ENCODE results near the gene DCAF5. TPM values are rescaled to one million over a fixed set of nuclear protein-coding genes. Genes with fewer than 3 reads are reported as not detected.

DCAF5 gene
- total and polyA plus RNA-seq, 2 of the 8 experiments (the other 6 are each of a cell fraction or from before 2014, with no cell fraction given): 24.3 to 31.0 TPM

GRCh38 chr14:69084023-69084422, 68.9 kb downstream of the DCAF5 start:
- H3K23ac ChIP-seq (ENCODE audit: insufficient read length): no peak overlapping the region
- WGBS, 2 experiments (ENCODE audit: extremely low coverage in 1 of 2, insufficient coverage in 1 of 2, insufficient read length in 1 of 2, insufficient replicate concordance in 2 of 2, low coverage in 1 of 2, low lambda C conversion rate in 2 of 2, missing lambda C conversion rate in 1 of 2): 88% methylated on average over 4 of the region's 4 CpGs; no CpG with 5 or more reads in 1 of the 2 experiments
- no peak overlapping the region for H2BK120ac ChIP-seq (replicated peaks; ENCODE audit: low read depth, low read length)
- peaks cover 0 to 3% (median 0%) of the 10 kb centered on the region in 4 experiments; a peak in 2 of 8 replicates for H3K36me3 ChIP-seq (ENCODE audit: control insufficient read depth in 2 of 4, insufficient read depth in 4 of 4, low read length in 3 of 4)
- H3K4me3 ChIP-seq (ENCODE audit: extremely low read depth in 1 of 4, insufficient read depth in 2 of 4, low read depth in 3 of 4, low read length in 4 of 4): no peak overlapping the region
- no peak overlapping the region for H3K18ac ChIP-seq (ENCODE audit: extremely low read depth, low read length)
- H2BK20ac ChIP-seq (ENCODE audit: low read length): no peak overlapping the region
- no peaks in the 10 kb centered on the region for H3K79me1 ChIP-seq (ENCODE audit: low read depth, low read length)
- H4K20me1 ChIP-seq (replicated peaks in 1 of 2; ENCODE audit: control insufficient read depth in 1 of 2, insufficient read depth in 2 of 2, low read length in 2 of 2): no peaks in the 10 kb centered on the region
- H2AK5ac ChIP-seq (ENCODE audit: low read depth, low read length): no peak overlapping the region
- no peak overlapping the region for H2BK5ac ChIP-seq (ENCODE audit: low read depth, low read length)
- POLR2A ChIA-PET (ENCODE audit: partially characterized antibody): no interaction called here
- H3K56ac ChIP-seq (replicated peaks; ENCODE audit: insufficient read length, low read depth, low read length): no peak overlapping the region
- FAIRE-seq (no peak), DNase-seq (ENCODE audit: low read depth in 1 of 2, low spot score in 2 of 2) (no peak)
- H4K5ac ChIP-seq (ENCODE audit: insufficient read length, low read depth, low read length): no peak overlapping the region
- no peaks in the 10 kb centered on the region for H3K79me2 ChIP-seq (ENCODE audit: control insufficient read depth in 1 of 2, insufficient read depth in 2 of 2, low read length in 2 of 2)
- CTCF ChIA-PET (ENCODE audit: partially characterized antibody): interaction anchor here (0.9 to 1.3 kb wide), 3 partner anchors 16 to 44 kb away, joined by 3 to 5 read pairs (median 3); no protein-coding TSS in a partner anchor
- no peak overlapping the region for H3K4me2 ChIP-seq (ENCODE audit: insufficient read depth in 1 of 2, low read depth in 2 of 2, low read length in 2 of 2)
- H4K8ac ChIP-seq (ENCODE audit: extremely low read depth, insufficient read depth, low read length): no peak overlapping the region
- no peaks in the 10 kb centered on the region for H3K9me3 ChIP-seq (ENCODE audit: insufficient read depth in 2 of 2, low read depth in 1 of 2, low read length in 1 of 2)
- H3K27me3 ChIP-seq (replicated peaks in 1 of 4; ENCODE audit: control insufficient read depth in 3 of 4, extremely low read depth in 1 of 4, insufficient read depth in 3 of 4, low read length in 3 of 4): no peaks in the 10 kb centered on the region
- H2BK12ac ChIP-seq (ENCODE audit: low read depth, low read length): no peak overlapping the region
- no peak overlapping the region for H3K14ac ChIP-seq (ENCODE audit: insufficient read length)
- no peak overlapping the region for H2BK15ac ChIP-seq (ENCODE audit: low read length)
- no peak overlapping the region for H3K4ac ChIP-seq (replicated peaks; ENCODE audit: insufficient read length, low read depth, low read length)
- H3K4me1 ChIP-seq (replicated peaks in 1 of 4; ENCODE audit: control insufficient read depth in 3 of 4, insufficient read depth in 4 of 4, low read length in 3 of 4): no peaks in the 10 kb centered on the region
- H3K27ac ChIP-seq (ENCODE audit: low read depth, low read length): no peak overlapping the region
- H2AFZ ChIP-seq (ENCODE audit: low read length): no peak overlapping the region
- no peak overlapping the region for H4K91ac ChIP-seq (replicated peaks; ENCODE audit: insufficient read length, low read length)
- no peak overlapping the region for H3K9ac ChIP-seq (replicated peaks in 1 of 4; ENCODE audit: extremely low read depth in 1 of 4, low read depth in 3 of 4, low read length in 3 of 4)
- H3K23me2 ChIP-seq (ENCODE audit: low read depth, low read length): no peaks in the 10 kb centered on the region
- no peak for TF ChIP-seq RBBP5 (IDR thresholded peaks at IDR 0.05; ENCODE audit: borderline replicate concordance, low read depth, low read length)
- TF ChIP-seq PHF8 (conservative IDR thresholded peaks at IDR 0.05; ENCODE audit: low read depth, low read length): no peak
- TF ChIP-seq ATF2 (IDR thresholded peaks at IDR 0.05; ENCODE audit: low read length): no peak
- no peak for TF ChIP-seq SRF (IDR thresholded peaks at IDR 0.05; ENCODE audit: low read depth, low read length)
- TF ChIP-seq CHD2 (IDR thresholded peaks at IDR 0.05; ENCODE audit: low read length): no peak
- TF ChIP-seq SIN3A (conservative IDR thresholded peaks at IDR 0.05 in 1 of 2, IDR thresholded peaks at IDR 0.05 in 1 of 2; ENCODE audit: low read depth in 1 of 2, low read length in 2 of 2): no peak
- TF ChIP-seq E2F6 (IDR thresholded peaks at IDR 0.05): no peak
- no peak for TF ChIP-seq FOSL1 (IDR thresholded peaks at IDR 0.05; ENCODE audit: insufficient read depth, low read depth, low read length)
- TF ChIP-seq CBX5 (IDR thresholded peaks at IDR 0.05; ENCODE audit: low read depth, low read length): no peak
- no peak for TF ChIP-seq ATF3 (IDR thresholded peaks at IDR 0.05; ENCODE audit: insufficient read depth, low read depth, low read length)
- no peak for TF ChIP-seq ZNF274 (IDR thresholded peaks at IDR 0.05; ENCODE audit: borderline replicate concordance, extremely low read depth, low read length)
